K562 (cell line): Measurements from ENCODE around the gene APOBEC3C. TPM values are rescaled to one million over a fixed set of nuclear protein-coding genes. Genes with fewer than 3 reads are reported as not detected.

Source experiments
- BHLHE40 ChIP-seq: IDR thresholded peaks from 2 replicates; pipeline ENCODE4 v1.6.1; 2011; ENCODE audit warnings: low read length, improper control_type of control experiment
- CBFA2T3 ChIP-seq: fragments of 450-650 bp; IDR thresholded peaks from 2 replicates; pipeline ENCODE4 v1.6.1; 2017
- CHD2 ChIP-seq: IDR thresholded peaks from 2 replicates; pipeline ENCODE4 v1.6.1; 2011; ENCODE audit warnings: low read depth, low read length
- CTCF ChIP-seq, 3 experiments: IDR thresholded peaks in 2 of 3; conservative IDR thresholded peaks in 1 of 3; 2 replicates each; pipeline ENCODE4 v1.5.1; 2011 to 2012; ENCODE audit warnings: low read length in 3 of 3, mild to moderate bottlenecking in 3 of 3, control low read depth in 2 of 3, improper control_type of control experiment in 1 of 3, inconsistent platforms in 1 of 3, low read depth in 1 of 3, mixed read lengths in 1 of 3, moderate library complexity in 1 of 3; ENCODE audit not compliant: insufficient read depth in 2 of 3
- EWSR1 ChIP-seq: fragments of 450-650 bp; IDR thresholded peaks from 2 replicates; pipeline ENCODE4 v1.6.1; 2018; ENCODE audit warnings: borderline replicate concordance, mild to moderate bottlenecking, low read depth, moderate library complexity; ENCODE audit not compliant: partially characterized antibody
- FOXO4 ChIP-seq: fragments of 450-650 bp; formaldehyde crosslinking; IDR thresholded peaks from 2 replicates; pipeline ENCODE4 v1.4.0; 2020; ENCODE audit warnings: mild to moderate bottlenecking, moderate library complexity
- HEY1 ChIP-seq: fragments of 250-450 bp; sonication (Bioruptor Pico); IDR thresholded peaks from 2 replicates; pipeline ENCODE4 v1.5.0; 2020; ENCODE audit warnings: mild to moderate bottlenecking, moderate library complexity, borderline replicate concordance
- MBD1 ChIP-seq: fragments of 250-450 bp; sonication (Bioruptor Pico); IDR thresholded peaks from 2 replicates; pipeline ENCODE4 v1.8.0; 2022; ENCODE audit warnings: inconsistent platforms
- MTA2 ChIP-seq: fragments of 450-650 bp; IDR thresholded peaks from 2 replicates; pipeline ENCODE4 v1.6.1; 2016; ENCODE audit warnings: low read depth
- NFIC ChIP-seq: fragments of 450-650 bp; IDR thresholded peaks from 2 replicates; pipeline ENCODE4 v1.6.1; 2017; ENCODE audit warnings: mild to moderate bottlenecking, inconsistent platforms
- POLR2AphosphoS5 ChIP-seq: IDR thresholded peaks from 2 replicates; pipeline ENCODE4 v1.6.1; 2011; ENCODE audit warnings: mild to moderate bottlenecking, low read depth, low read length, moderate library complexity; ENCODE audit not compliant: control insufficient read depth, insufficient read depth
- RFX7 ChIP-seq: fragments of 250-450 bp; sonication (Bioruptor Pico); IDR thresholded peaks from 2 replicates; pipeline ENCODE4 v1.5.1; 2021; ENCODE audit warnings: mild to moderate bottlenecking
- TFE3 ChIP-seq: fragments of 450-650 bp; formaldehyde crosslinking; IDR thresholded peaks from 2 replicates; pipeline ENCODE4 v1.4.0; 2020; ENCODE audit warnings: mild to moderate bottlenecking, mixed read lengths
- TOE1 ChIP-seq, 2 experiments: fragments of 450-650 bp in 1 of 2; sonication (generic) in 1 of 2; formaldehyde crosslinking in 1 of 2; IDR thresholded peaks; 2 replicates each; pipeline versions ENCODE4 v1.7.1 to v1.8.0; 2016 to 2022; ENCODE audit warnings: borderline replicate concordance in 2 of 2, mild to moderate bottlenecking in 2 of 2, antibody characterized with exemption in 1 of 2, inconsistent platforms in 1 of 2, low read depth in 1 of 2, missing genetic modification reagents in 1 of 2, moderate library complexity in 1 of 2
- TRIM24 ChIP-seq, 2 experiments: fragments of 450-650 bp; IDR thresholded peaks; 2 replicates each; pipeline ENCODE4 v1.6.1; 2016
- ZBTB9 ChIP-seq: fragments of 450-650 bp; formaldehyde crosslinking; IDR thresholded peaks from 2 replicates; pipeline ENCODE4 v1.4.0; 2020; ENCODE audit warnings: mild to moderate bottlenecking, moderate library complexity
- ZKSCAN3 ChIP-seq: fragments of 250-450 bp; sonication (Bioruptor Pico); IDR thresholded peaks from 2 replicates; pipeline ENCODE4 v1.4.0; 2020
- ZNF717 ChIP-seq: fragments of 250-450 bp; sonication (Bioruptor Pico); IDR thresholded peaks from 2 replicates; pipeline ENCODE4 v1.5.0; 2021
- ZNF785 ChIP-seq: fragments of 250-450 bp; sonication (Bioruptor Pico); IDR thresholded peaks from 2 replicates; pipeline ENCODE4 v1.4.0; 2020; ENCODE audit warnings: mild to moderate bottlenecking
- ZSCAN32 ChIP-seq: fragments of 450-650 bp; formaldehyde crosslinking; IDR thresholded peaks from 2 replicates; pipeline ENCODE4 v1.4.0; 2020; ENCODE audit warnings: mild to moderate bottlenecking, moderate library complexity
- polyA plus RNA-seq, 8 experiments: library from polyadenylated mRNA; depleted of rRNA in 4 of 8; stranded (reverse) in 5 of 8; unstranded in 3 of 8; fragments of >200 nt; fragmentation: Nextera tagmentation in 2 of 8; fragmentation: Illumina TruSeq in 1 of 8; extraction: Ambion mirVana in 2 of 8; extraction: Trizol in 1 of 8; gene quantifications; 2 replicates each; pipeline versions ENCODE4 v1.2.1 to v1.2.3, GENCODE V29; 2011 to 2014; ENCODE audit warnings: inconsistent platforms in 1 of 8, missing spikeins in 1 of 8
- total RNA-seq, 7 experiments: library from RNA; depleted of rRNA in 6 of 7; stranded (reverse); fragments of >200 nt in 6 of 7; fragmentation: Illumina TruSeq in 2 of 7; extraction: Trizol in 2 of 7; gene quantifications; 2 replicates each; pipeline versions ENCODE4 v1.2.1 to v1.2.3, GENCODE V29; 2011 to 2021; ENCODE audit warnings: low replicate concordance in 1 of 7

Gene APOBEC3C
- total and polyA plus RNA-seq, 9 of the 15 experiments (the other 6 are each of a cell fraction or from before 2014, with no cell fraction given) = 12.4 to 285 (median 55.5) TPM

GRCh38 chr22:39012533-39013511 lies 1.2 kb upstream of the APOBEC3C start (continued):
- TF ChIP-seq ZKSCAN3 (CRISPR knock-in tag) = no peak
- TF ChIP-seq CTCF (IDR thresholded peaks at IDR 0.05 in 2 of 3, conservative IDR thresholded peaks at IDR 0.05 in 1 of 3; ENCODE audit: insufficient read depth in 2 of 3, low read depth in 1 of 3, low read length in 3 of 3) = peak; percentile 56 to 73 (median 69)
- TF ChIP-seq BHLHE40 = peak; percentile 66; the same call in 1 of the 2 replicates
- TF ChIP-seq TRIM24 (IDR thresholded peaks at IDR 0.05) = no peak
- no peak for TF ChIP-seq POLR2AphosphoS5
- TF ChIP-seq EWSR1 = no peak
- TF ChIP-seq ZNF785 (CRISPR knock-in tag) = no peak
- no peak for TF ChIP-seq RFX7 (CRISPR knock-in tag)
- no peak for TF ChIP-seq CHD2
- no peak for TF ChIP-seq ZNF717
- no peak for TF ChIP-seq HEY1 (CRISPR knock-in tag)
- TF ChIP-seq FOXO4 = no peak
- TF ChIP-seq TFE3 (CRISPR knock-in tag) = peak; percentile 98
- TF ChIP-seq ZSCAN32 (CRISPR knock-in tag) = no peak
- TF ChIP-seq NFIC = no peak
- TF ChIP-seq MBD1 = no peak
- TF ChIP-seq MTA2 = no peak
- peak; percentile 98 for TF ChIP-seq TOE1 (IDR thresholded peaks at IDR 0.05; ENCODE audit: borderline replicate concordance)
- TF ChIP-seq TOE1 (CRISPR knock-in tag; IDR thresholded peaks at IDR 0.05; ENCODE audit: borderline replicate concordance, low read depth) = no peak
- TF ChIP-seq CBFA2T3 = no peak
- no peak for TF ChIP-seq ZBTB9 (CRISPR knock-in tag)
